Cardiac fibroblast (primary cell): Measurements from ENCODE around the gene HNRNPK.

Source experiments
- DNase-seq, 2 donors: peaks; one replicate each; pipeline versions ENCODE4 v3.0.0 to v3.0.0-alpha.2; 2010; ENCODE audit warnings: low read depth in 2 of 2
- H3K4me3 ChIP-seq, 2 donors: replicated peaks in 1 of 2; 1 replicate in 1 of 2; 2 replicates in 1 of 2; pipeline ENCODE4 v1.5.1; 2011; ENCODE audit warnings: low read depth in 2 of 2, low read length in 2 of 2, mild to moderate bottlenecking in 2 of 2, moderate library complexity in 1 of 2
- CTCF ChIP-seq: IDR thresholded peaks from one replicate; pipeline ENCODE4 v1.5.1; 2011; ENCODE audit warnings: low read depth, mild to moderate bottlenecking, low read length, inconsistent platforms

Gene HNRNPK

DNA sequence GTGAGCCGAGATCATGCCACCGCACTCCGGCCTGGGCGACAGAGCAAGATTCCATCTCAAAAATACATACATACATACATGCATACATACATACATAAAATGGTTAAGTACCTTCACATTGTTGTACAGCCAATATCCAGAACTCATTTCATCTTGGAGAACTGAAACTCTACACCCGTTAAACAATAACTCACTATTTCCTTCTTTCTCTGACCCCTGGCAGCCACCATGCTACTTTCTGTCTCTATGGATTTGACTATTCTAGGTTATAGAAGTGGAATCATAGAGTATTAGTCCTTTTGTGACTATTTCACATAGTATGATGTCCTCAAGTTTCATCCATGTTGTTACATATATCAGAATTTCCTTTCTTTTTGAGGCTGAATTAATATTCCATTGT, 49.1 kb downstream of the HNRNPK start:
- no peak for DNase-seq
- no peak for TF ChIP-seq CTCF
- no peak overlapping the region for H3K4me3 ChIP-seq

DNA sequence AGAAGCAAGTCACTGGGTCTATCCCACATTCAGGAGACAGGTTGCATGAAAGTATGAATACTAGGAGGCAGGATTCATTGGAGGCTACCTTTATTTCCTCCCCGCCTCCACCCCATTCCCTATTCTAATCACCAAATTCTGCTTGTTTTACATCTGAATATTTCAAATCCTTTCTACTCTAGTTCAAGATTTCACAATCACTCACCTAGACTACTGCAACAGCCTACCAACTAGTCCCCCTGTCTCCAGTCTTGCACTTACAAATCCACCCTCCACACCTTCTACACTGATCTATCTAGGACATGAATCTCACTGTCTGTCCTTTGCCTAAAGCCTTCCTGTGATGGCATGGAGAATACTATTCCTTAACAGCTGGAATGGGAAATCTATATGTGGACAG, 52.4 kb downstream of the HNRNPK start:
- no peak for TF ChIP-seq CTCF

GRCh38 chr9:83920927-83921707, 58.9 kb downstream of the HNRNPK start, which contains the start of gene KIF27:
Gene KIF27, minus strand, starts transcription at chr9:83921432. Its CDS starts 5,841 bp downstream, at chr9:83915591.
- peak within 1 kb of the TSS; percentile 75 to 76 for H3K4me3 ChIP-seq
- peak; percentile 98 to 99 for DNase-seq
- peak; percentile 28 for TF ChIP-seq CTCF

More for the DNA sequence above, 52.4 kb downstream of the HNRNPK start:
- no peak overlapping the region for H3K4me3 ChIP-seq
- no peak for DNase-seq

- TF ChIP-seq CTCF: peak; percentile 46
- DNase-seq: peak; percentile 61
- H3K4me3 ChIP-seq: peak overlapping the region; percentile 75 to 76
Observed at GRCh38 chr9:83920469-83920926, 59.5 kb downstream of the HNRNPK start.

DNA sequence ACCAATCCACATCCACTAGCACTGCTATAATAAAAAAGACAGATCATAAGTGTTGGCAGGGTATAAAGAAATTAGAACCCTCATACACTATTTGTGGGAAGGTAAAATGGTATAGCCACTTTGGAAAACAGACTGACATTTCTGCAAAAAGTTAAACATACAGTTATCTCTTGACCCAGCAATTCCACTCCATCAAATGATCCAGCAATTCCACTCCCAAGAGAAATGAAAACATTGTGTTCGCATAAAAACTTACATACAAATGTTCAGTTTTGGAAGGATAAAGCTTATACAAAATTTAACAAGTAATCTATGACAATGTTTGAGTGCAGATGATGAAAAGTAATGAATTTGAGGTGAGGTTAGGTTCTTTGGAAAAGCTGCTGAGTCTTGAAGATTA, 60.9 kb downstream of the HNRNPK start:
- no peak for TF ChIP-seq CTCF

More for the DNA sequence above, 60.9 kb downstream of the HNRNPK start:
- no peak for DNase-seq
- no peak overlapping the region for H3K4me3 ChIP-seq
